ENCODE measurements around the gene SCAP.
A peak's percentile ranks its signal among the peaks of the same experiment; 100 is the strongest.
"Not testable (repeated sequence)": the region's sequence is repeated elsewhere in the genome, so short reads cannot be mapped to it uniquely, and the experiment has no call there.

The SCAP gene

GRCh38 chr3:47475570-47476329 lies at the start of gene SCAP:
Gene SCAP, minus strand, starts transcription at chr3:47475941. Its CDS starts 32,948 bp downstream, at chr3:47442993.
- peak; percentile 94 for DNase-seq

DNA sequence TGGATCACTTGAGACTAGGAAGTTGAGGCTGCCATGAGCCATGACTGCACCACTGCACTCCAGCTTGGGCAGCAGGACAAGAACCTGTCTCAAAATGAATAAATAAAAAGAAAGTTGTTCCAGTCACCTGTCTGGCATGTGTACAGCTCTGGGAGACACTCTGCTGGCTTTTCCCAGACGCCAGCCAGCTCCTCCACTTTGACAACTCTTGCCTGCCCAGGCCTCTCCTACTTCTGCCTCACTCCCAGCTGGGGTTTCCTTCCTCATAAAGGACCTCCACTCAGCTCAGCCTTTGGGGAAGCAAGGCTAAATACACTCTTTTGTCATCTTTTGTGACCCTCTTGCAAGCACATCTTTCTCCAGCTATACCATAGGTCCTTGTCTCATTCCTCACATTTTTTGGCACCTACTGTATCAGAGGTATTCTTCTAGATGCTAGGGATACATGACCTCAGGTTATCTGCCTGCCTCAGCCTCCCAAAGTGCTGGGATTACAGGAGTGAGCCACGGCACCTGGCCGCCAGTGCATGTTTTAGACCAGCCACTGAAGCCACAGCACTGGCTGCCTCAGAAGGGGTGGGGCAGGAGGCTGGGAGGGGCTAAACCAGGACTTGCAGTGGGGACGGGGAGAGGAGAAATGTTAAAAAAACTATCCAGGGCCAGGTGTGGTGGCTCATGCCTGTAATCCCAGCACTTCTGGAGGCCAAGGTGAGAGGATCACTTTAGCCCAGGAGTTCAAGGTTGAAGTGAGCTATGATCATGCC lies 47.8 kb upstream of the SCAP start:
- no peak for DNase-seq

DNA sequence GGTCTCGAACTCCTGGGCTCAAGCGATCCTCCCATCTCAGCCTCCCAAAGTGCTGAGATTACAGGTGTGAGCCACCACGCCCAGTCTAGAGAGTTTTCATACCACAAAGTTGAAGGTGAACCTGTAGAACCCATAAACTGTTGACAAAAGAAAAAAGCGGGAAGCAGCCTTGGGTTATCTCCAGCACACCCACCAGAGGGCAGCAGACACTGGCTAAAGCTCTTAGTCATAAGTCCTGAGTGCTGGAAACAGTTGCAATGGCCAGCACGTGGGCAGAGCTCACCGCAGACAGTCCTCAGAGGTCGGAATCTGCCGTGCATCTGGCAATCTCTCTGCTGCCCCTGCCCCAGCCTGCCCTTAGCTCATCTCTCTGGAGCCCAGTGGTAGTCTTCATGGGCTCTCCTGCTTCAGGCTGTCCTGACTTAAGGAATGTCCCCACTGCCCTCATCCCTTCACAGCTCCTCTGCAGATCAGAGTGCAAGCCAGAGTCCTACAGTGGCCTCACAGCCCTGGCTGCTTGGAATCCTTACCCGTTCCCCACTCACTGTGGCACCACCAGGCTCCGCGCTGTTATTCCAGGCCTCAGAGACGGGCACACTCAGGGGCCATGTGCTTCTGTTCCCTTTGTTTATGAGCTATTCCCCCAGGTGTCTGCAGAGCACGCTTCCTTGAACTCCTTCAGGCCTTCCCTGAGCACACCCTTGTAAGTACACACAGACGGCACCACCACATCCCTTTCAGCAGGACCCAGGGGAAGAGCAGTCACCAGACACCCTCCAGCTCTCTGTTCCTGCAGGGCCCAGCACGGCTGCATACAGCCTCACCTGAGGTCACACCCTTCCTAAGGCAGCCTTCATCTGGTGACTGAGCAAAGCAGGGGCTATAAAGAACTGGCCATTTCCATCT lies 46.6 kb upstream of the SCAP start:
- DNase-seq = peak; percentile 93

GRCh38 chr3:47520756-47521155 lies 45.0 kb upstream of the SCAP start:
- no peak for DNase-seq

- DNase-seq = no peak
Observed at GRCh38 chr3:47517937-47518336, 42.2 kb upstream of the SCAP start.

DNA sequence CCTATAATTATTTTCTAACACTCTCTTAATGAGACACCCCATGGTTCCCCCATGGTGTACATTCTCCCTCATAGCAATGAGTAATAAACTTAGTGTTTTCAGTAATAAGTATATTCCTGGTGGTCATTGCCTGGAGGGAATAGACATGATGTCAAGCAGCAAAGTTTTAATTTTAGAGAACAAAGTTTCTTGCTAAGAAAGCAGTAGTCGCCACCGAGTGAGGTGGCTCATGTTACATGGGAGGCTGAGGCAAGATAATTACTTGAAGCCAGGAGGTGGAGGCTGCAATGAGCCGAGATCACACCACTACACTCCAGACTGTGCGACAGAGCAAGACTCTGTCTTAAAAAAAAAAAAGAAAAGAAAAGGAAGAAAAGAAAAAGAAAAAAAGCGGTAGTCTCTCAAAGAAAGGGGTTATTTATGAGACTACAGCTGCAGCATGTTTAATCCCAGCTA lies 40.2 kb upstream of the SCAP start:
- no peak for DNase-seq

DNA sequence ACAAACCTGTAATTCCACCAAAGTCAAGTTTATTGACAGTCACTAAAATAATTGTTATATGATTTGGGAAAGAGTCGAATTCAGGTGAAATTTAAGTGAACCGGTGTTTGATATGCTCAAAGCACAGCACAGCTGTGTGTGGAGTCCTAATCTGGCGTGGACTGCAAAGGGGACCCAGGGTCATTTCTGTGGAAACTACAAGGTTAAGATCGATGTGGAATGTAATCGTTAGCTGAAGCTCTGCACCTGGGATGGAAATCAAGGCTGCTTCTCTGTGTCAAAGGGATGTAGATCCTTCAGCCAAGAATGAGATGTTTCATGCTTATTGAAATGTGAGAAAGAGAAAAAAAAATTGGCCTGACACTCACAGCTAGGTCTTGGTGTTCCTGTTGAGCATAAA lies 39.4 kb upstream of the SCAP start:
- no peak for DNase-seq

DNA sequence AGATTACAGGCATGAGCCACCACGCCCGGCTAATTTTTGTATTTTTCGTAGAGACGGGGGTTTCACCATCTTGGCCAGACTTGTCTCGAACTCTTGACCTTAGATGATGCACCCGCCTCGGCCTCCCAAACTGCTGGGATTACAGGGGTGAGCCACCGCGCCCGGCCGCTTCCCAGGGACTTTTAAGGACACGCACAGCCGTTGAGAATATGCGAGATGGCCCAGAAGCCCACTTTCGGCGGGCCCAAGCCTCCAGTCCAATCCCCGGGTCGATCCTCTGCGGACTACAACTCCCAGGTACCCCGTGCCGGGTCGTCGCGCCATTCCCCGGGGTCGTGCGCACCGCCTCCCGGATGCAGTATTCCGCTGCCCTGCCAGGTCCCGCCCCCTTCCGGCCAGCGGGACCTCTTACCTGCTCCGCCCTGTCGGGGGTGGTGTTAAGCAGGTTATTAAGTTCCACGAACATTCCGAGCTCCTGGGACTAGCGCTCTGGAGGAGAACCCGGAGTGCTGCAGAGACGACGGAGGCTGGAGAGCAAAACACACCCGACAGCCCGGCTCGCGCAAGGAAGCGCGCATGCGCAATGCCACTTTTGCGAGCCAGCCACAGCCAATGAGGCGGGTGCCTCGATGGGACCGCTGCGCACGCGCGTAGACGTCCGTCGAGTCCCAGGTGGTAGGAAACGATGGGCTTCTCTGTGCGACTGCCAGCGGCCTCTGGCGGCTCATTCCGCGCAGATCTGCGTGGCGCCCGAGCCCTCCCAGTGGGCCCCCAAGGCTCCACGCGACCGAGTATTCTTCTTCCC lies 37.6 kb upstream of the SCAP start, which contains the start of gene ELP6:
ELP6 (minus strand) TSS at position 588 of the 805 bp plus-strand sequence; CDS start at position 466, 122 bp downstream.
- peak; percentile 98 for DNase-seq

- DNase-seq = peak; percentile 12
Observed at GRCh38 chr3:47512416-47513124, 36.8 kb upstream of the SCAP start.

DNA sequence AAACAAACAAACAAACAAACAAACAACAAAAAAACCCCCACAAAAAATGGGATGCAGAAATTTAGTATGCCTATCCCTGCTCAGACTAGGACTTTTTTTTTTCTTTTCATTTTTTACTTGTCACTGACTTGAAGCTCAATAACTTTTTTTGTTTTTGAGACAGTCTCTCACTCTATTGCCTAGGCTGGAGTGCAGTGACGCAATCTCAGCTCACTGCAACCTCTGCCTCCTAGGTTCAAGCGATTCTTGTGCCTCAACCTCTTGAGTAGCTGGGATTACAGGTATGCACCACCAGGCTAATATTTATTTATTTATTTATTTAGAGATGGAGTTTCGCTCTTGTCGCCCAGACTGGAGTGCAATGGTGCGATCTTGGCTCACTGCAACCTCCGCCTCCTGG lies 29.5 kb upstream of the SCAP start:
- not testable (repeated sequence) for DNase-seq

DNA sequence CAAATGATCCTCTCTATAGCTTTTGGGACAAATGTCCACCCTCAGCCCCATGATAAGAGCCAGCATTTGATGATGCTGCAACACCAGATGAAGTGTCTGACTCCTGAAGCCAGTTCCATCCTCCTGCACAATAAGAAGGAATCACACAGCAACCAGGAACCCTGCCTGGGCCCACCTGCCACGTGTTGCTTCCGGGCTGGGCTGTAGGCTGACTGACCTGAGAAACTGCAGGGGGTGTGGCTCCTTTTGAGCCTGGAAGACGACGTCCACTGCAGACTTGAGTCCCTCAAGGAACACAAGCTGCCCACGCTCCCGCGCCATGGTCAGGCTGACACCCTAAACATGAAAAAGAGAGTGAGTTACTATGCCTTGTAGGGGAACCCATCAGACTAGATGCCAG lies 28.4 kb upstream of the SCAP start:
- no peak for DNase-seq

GRCh38 chr3:47503033-47503432 lies 27.3 kb upstream of the SCAP start:
- no peak for DNase-seq

- no peak for DNase-seq
Observed at GRCh38 chr3:47496892-47497291, 21.2 kb upstream of the SCAP start.

DNA sequence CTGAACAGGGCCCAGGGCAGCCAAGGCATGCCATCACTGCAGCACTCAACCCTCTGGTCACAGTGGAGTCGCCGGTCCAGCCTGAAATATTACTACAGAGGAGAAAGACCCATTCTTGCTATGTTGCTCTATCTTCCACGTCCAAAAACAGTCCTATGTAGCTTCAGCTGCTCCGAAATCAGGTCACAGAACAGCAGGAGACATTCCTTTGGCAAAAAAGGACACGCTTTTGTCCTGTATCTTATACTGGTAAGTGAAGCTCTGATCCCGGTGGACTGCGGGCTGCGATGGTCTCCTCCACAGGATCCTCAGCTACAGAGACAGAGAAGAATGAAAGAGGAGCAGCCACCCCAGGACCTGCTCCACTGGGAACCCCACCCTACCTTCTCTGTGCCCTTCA lies 20.1 kb upstream of the SCAP start:
- DNase-seq = no peak

- no peak for DNase-seq
Observed at GRCh38 chr3:47495111-47495510, 19.4 kb upstream of the SCAP start.

GRCh38 chr3:47491777-47492176 lies 16.0 kb upstream of the SCAP start:
- DNase-seq = no peak

GRCh38 chr3:47491186-47491585 lies 15.4 kb upstream of the SCAP start:
- DNase-seq = no peak

- no peak for DNase-seq
Observed at GRCh38 chr3:47487265-47487664, 11.5 kb upstream of the SCAP start.

- no peak for DNase-seq
Observed at GRCh38 chr3:47485812-47486211, 10.1 kb upstream of the SCAP start.

DNA sequence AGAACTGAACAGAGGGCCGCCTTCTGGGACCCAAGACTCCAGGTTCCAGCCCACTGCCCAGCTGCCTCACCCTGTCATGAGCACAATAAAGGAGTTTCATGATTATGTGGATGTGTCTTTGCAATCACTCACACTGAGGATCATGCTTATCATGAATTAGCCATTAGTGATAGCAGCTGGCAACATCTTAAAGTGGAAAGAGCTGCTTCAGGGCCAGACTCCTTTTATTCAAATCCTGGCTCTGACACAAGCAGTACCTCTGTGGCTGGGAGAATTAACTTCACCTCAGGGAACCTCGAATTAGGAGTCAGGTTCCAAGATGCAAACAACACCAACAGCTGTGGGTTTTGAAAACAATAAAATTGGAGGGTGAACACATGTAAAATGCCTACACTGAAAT lies 6.6 kb upstream of the SCAP start:
- DNase-seq = no peak

DNA sequence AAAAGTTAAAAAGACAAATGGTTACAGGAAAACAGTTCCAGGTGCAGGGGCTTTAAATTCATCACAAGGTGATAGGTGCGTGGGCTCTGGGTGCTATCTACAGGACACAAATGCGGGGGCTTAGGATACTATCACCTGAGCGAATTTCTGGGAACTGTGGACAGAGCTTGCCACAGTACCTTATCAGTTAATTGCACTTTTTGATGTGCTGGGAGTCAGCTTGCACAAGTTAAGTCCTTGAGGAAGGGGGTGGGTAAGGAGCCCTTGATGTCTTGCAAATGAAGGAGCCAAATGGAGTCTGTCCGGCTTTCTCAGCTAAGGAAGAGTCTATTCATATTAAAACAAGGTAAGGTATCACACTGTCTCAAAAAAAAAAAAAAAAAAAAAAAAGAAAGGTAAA lies 6.0 kb upstream of the SCAP start:
- DNase-seq = not testable (repeated sequence)

DNA sequence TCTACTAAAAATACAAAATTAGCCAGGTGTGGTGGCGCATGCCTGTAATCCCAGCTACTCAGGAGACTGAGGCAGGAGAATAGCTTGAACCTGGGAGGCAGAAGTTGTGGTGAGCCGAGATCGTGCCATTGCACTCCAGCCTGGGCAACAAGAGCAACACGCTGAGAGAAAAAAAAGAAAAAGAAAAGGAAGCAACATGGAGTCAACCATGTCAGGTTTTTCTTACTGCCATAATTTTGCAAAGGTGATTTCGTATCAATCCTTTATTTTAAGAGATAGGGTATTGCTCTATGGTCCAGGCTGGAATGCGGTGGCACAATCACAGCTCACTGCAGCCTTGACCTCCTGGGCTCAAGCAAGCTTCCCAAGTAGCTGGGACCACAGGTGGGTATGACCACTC lies 4.5 kb upstream of the SCAP start:
- not testable (repeated sequence) for DNase-seq

Data from NCI-H2029 (cell line).